DOHH2 (cell line): ENCODE measurements around the gene GBX2.

Experiments
- CTCF ChIP-seq: fragments of 200-600 bp; sonication (generic); IDR thresholded peaks from one replicate; pipeline ENCODE4 v1.5.1; 2014; ENCODE audit warnings: antibody characterized with exemption, mild to moderate bottlenecking, low read depth, low read length; ENCODE audit not compliant: poor library complexity, severe bottlenecking
- EZH2phosphoT487 ChIP-seq: fragments of 200-600 bp; sonication (generic); IDR thresholded peaks from 2 replicates; pipeline ENCODE4 v1.6.1; 2017; ENCODE audit warnings: borderline replicate concordance, mild to moderate bottlenecking, antibody characterized with exemption, low read length, moderate library complexity, mixed read lengths

- no peak for TF ChIP-seq CTCF
- no peak for TF ChIP-seq EZH2phosphoT487
Measured at GRCh38 chr2:236119476-236119875, 48.7 kb downstream of the GBX2 start.
